Measurements from ENCODE around the gene LEP.
A peak's percentile ranks its signal among the peaks of the same experiment; 100 is the strongest.
"Not testable (repeated sequence)": the region's sequence is repeated elsewhere in the genome, so short reads cannot be mapped to it uniquely, and the experiment has no call there.

The LEP gene

GRCh38 chr7:128234476-128235026 lies 6.5 kb upstream of the LEP start:
- no peaks in the 10 kb centered on the region for H4K20me1 ChIP-seq (ENCODE audit: insufficient read depth, low read length)
- TF ChIP-seq EZH2 (IDR thresholded peaks at IDR 0.05; ENCODE audit: borderline replicate concordance, low read depth, low read length, severe bottlenecking) (no peak), CTCF (IDR thresholded peaks at IDR 0.05; ENCODE audit: borderline replicate concordance, extremely low read depth, low read length, poor library complexity, severe bottlenecking) (no peak)
- no peak for ATAC-seq (ENCODE audit: insufficient read depth, low read depth)
- H3K27me3 ChIP-seq (ENCODE audit: insufficient read depth, low read length, poor library complexity), result peaks cover 4% of the 10 kb centered on the region
- H3K36me3 ChIP-seq (ENCODE audit: insufficient read depth, low read length), result no peaks in the 10 kb centered on the region
- no peak overlapping the region for H3K4me3 ChIP-seq (ENCODE audit: low read depth in 1 of 2, low read length in 2 of 2)
- H2AFZ ChIP-seq (ENCODE audit: low read depth, low read length), result no peak overlapping the region
- H3K9ac ChIP-seq (ENCODE audit: low read depth, low read length), result no peak overlapping the region
- H3K9me3 ChIP-seq (ENCODE audit: insufficient read depth, low read length, severe bottlenecking), result peaks cover 7% of the 10 kb centered on the region
- H3K4me1 ChIP-seq (ENCODE audit: insufficient read depth, low read length), result peaks cover 9% of the 10 kb centered on the region
- H3K4me2 ChIP-seq (ENCODE audit: insufficient read depth, low read length), result no peak overlapping the region
- no peaks in the 10 kb centered on the region for H3K79me2 ChIP-seq (ENCODE audit: insufficient read depth, low read length)
- H3K27ac ChIP-seq (ENCODE audit: low read length), result no peak overlapping the region
- DNase-seq, result no peak

GRCh38 chr7:128235471-128235870 lies 5.6 kb upstream of the LEP start:
- no peak for DNase-seq

GRCh38 chr7:128236924-128237586 lies 4.0 kb upstream of the LEP start:
- peak overlapping the region; percentile 13; the same call in 1 of the 2 replicates for H2AFZ ChIP-seq (ENCODE audit: low read depth, low read length)
- H4K20me1 ChIP-seq (ENCODE audit: insufficient read depth, low read length), result no peaks in the 10 kb centered on the region
- no peak overlapping the region for H3K27ac ChIP-seq (ENCODE audit: low read length)
- no peak overlapping the region for H3K4me2 ChIP-seq (ENCODE audit: insufficient read depth, low read length)
- no peak overlapping the region for H3K4me3 ChIP-seq (ENCODE audit: low read depth in 1 of 2, low read length in 2 of 2)
- ATAC-seq (ENCODE audit: insufficient read depth, low read depth), result peak; percentile 78
- peak; percentile 26 for DNase-seq
- H3K9me3 ChIP-seq (ENCODE audit: insufficient read depth, low read length, severe bottlenecking), result peaks cover 14% of the 10 kb centered on the region
- TF ChIP-seq EZH2 (IDR thresholded peaks at IDR 0.05; ENCODE audit: borderline replicate concordance, low read depth, low read length, severe bottlenecking) (no peak), CTCF (IDR thresholded peaks at IDR 0.05; ENCODE audit: borderline replicate concordance, extremely low read depth, low read length, poor library complexity, severe bottlenecking) (no peak)
- H3K27me3 ChIP-seq (ENCODE audit: insufficient read depth, low read length, poor library complexity), result no peaks in the 10 kb centered on the region
- H3K4me1 ChIP-seq (ENCODE audit: insufficient read depth, low read length), result peaks cover 9% of the 10 kb centered on the region
- H3K9ac ChIP-seq (ENCODE audit: low read depth, low read length), result no peak overlapping the region
- H3K79me2 ChIP-seq (ENCODE audit: insufficient read depth, low read length), result no peaks in the 10 kb centered on the region
- no peaks in the 10 kb centered on the region for H3K36me3 ChIP-seq (ENCODE audit: insufficient read depth, low read length)

More at GRCh38 chr7:128235471-128235870, 5.6 kb upstream of the LEP start:
- H3K9ac ChIP-seq (ENCODE audit: low read depth, low read length), result no peak overlapping the region
- no peak overlapping the region for H3K4me2 ChIP-seq (ENCODE audit: insufficient read depth, low read length)
- peaks cover 9% of the 10 kb centered on the region for H3K4me1 ChIP-seq (ENCODE audit: insufficient read depth, low read length)
- no peak overlapping the region for H3K4me3 ChIP-seq (ENCODE audit: low read depth in 1 of 2, low read length in 2 of 2)
- no peaks in the 10 kb centered on the region for H3K27me3 ChIP-seq (ENCODE audit: insufficient read depth, low read length, poor library complexity)
- no peaks in the 10 kb centered on the region for H3K79me2 ChIP-seq (ENCODE audit: insufficient read depth, low read length)
- no peak for TF ChIP-seq CTCF (IDR thresholded peaks at IDR 0.05; ENCODE audit: borderline replicate concordance, extremely low read depth, low read length, poor library complexity, severe bottlenecking)
- no peak for TF ChIP-seq EZH2 (IDR thresholded peaks at IDR 0.05; ENCODE audit: borderline replicate concordance, low read depth, low read length, severe bottlenecking)
- peaks cover 13% of the 10 kb centered on the region for H3K9me3 ChIP-seq (ENCODE audit: insufficient read depth, low read length, severe bottlenecking)
- no peak for ATAC-seq (ENCODE audit: insufficient read depth, low read depth)
- no peak overlapping the region for H2AFZ ChIP-seq (ENCODE audit: low read depth, low read length)
- H4K20me1 ChIP-seq (ENCODE audit: insufficient read depth, low read length), result no peaks in the 10 kb centered on the region
- H3K27ac ChIP-seq (ENCODE audit: low read length), result no peak overlapping the region
- H3K36me3 ChIP-seq (ENCODE audit: insufficient read depth, low read length), result no peaks in the 10 kb centered on the region

GRCh38 chr7:128239146-128239545 lies 1.9 kb upstream of the LEP start:
- H3K79me2 ChIP-seq (ENCODE audit: insufficient read depth, low read length); ATAC-seq (ENCODE audit: insufficient read depth, low read depth); H3K4me1 ChIP-seq (ENCODE audit: insufficient read depth, low read length); H3K4me2 ChIP-seq (ENCODE audit: insufficient read depth, low read length); H3K27ac ChIP-seq (ENCODE audit: low read length); H4K20me1 ChIP-seq (ENCODE audit: insufficient read depth, low read length); H2AFZ ChIP-seq (ENCODE audit: low read depth, low read length); H3K27me3 ChIP-seq (ENCODE audit: insufficient read depth, low read length, poor library complexity); H3K4me3 ChIP-seq (ENCODE audit: low read depth in 1 of 2, low read length in 2 of 2); H3K9ac ChIP-seq (ENCODE audit: low read depth, low read length); H3K36me3 ChIP-seq (ENCODE audit: insufficient read depth, low read length): not testable (repeated sequence)
- peaks cover 14% of the 10 kb centered on the region for H3K9me3 ChIP-seq (ENCODE audit: insufficient read depth, low read length, severe bottlenecking)
- DNase-seq, result peak; percentile 14

Measured in DND-41 (cell line).